Ureter (tissue), 1 donor: ENCODE data around the gene CHST11. TPM values are rescaled to one million over a fixed set of nuclear protein-coding genes. Genes with fewer than 3 reads are reported as not detected.

ENCODE experiments used
- DNase-seq: peaks from one replicate; pipeline ENCODE4 v3.0.0-alpha.2; 2020; ENCODE audit warnings: low spot score
- total RNA-seq: library from RNA; stranded (reverse); gene quantifications from one replicate; pipeline ENCODE4 v1.2.4, GENCODE V29; 2023
- donor health status: DM: yes; HTN: yes; CAD: no.

CHST11 gene
- total RNA-seq, 1 donor from 2014 or later = 10.8 TPM

DNA sequence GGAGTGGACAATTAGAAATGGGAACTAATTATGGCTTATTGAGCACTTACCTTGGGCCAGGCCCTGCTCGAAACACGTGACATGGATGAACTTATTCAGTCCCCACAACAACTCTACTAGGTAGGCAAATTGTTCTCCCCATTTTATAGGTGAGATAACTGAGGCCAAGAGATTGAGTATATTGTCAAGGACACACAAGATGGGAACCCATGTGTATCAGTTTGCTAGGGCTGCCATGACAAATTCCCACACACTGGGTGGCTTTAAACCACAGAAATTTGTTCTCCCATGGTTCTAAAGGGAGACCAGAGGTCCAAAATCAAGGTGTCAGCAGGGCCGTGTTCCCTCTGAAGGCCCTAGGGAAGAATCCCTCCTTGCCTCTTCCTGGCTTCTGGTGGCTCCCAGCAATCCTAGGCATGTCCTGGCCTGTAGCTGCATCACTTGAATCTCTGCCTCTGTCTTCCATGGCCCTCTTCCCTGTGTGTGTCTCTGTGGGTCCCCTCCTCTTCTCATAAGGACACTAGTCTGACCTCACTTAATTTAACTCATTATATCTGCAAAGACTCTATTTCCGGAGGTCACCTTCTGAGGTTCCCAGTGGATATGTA lies 128.8 kb downstream of the CHST11 start:
- no peak for DNase-seq

DNA sequence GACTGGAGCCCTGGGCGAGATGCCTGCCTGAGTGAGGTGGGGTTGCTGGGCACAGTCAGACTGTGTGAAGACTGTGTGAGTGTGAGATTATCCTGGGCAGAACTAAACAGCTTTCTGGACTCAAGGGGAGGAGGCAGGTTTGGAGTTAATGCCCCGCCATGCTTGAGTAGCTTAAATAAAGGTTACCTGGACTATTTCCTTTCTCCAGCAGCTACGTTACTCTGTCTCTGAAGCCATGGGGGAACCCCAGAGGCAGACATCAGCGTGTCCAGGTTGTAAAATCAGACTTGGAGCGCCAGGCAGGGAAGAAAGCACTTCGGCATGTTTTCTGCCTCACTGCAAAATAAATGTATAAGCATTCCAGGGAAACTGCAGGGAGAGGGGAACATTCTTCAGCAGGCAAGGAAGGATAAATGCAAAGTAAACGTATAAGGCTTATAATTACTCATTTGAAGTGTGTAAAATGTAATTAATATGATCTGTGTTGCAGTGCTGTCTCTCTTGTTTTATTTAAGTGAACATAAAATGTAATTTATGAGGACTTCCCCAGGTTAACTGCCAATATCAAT lies 129.7 kb downstream of the CHST11 start:
- DNase-seq = no peak

DNA sequence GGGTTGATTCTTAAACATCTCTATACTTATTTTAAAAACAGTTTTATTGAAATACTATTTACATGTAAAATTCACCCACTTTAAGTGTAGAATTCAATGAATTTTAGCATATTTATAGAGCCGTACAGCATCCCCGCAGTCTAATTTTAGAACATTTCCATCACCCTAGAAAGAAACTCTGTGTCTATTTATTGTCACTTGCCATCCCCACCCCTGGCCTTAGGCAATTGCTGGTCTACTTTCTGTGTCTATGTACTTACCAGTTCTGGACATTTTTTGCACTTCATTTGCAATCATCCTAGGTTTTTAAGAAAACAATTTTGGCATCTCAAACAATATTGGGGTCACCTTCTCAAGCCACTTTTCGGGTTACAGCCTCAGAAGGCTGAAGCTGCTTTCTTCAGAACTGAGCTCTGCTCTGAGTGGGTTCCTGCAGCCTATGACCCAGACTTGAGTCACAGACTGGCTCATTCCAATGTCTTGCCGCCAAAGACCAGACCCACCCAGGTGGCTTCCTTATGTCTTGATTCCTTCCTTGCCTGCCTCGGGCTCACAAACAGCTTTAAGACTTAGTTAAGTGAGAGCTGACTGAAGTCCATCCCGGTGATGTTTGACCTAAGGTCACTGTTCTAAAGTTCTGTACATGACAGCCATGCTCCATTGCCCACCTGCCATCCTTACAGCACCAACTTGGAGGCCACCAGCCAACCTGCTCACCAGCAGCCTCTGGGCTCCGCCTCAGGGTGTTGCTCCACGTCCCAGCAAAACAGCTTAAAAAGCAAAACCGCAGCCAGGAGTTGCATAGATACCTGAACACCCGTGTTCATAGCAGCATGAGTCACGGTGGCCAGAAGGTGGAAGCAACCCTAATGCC lies 131.5 kb downstream of the CHST11 start:
- no peak for DNase-seq

DNA sequence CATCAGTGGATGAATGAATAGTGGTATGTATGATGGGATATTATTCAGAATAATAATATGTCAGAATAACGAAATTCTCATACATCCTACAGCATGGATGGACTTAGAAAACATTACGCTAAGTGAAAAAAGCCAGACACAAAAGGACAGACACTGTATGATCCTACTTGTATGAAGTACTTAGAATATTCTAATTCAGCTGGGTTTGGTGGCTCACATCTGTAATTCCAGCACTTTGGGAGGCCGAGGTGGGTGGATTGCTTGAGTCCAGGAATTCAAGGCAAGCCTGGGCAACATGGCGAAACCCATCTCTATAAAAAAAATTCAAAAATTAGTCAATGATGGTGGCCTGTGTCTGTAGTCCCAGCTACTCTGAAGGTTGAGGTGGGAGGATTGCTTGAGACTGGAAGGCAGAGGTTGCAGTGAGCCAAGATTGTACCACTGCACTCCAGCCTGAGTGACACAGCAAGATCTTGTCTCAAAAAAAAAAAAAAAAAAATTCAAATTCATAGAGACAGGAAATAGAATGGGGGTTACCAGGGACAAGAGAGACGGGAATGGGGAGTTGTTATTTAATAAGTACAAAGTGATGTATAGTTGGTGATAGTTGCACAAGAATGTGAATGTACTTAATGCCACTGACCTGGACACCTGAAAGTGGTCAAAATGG lies 132.3 kb downstream of the CHST11 start:
- no peak for DNase-seq

DNA sequence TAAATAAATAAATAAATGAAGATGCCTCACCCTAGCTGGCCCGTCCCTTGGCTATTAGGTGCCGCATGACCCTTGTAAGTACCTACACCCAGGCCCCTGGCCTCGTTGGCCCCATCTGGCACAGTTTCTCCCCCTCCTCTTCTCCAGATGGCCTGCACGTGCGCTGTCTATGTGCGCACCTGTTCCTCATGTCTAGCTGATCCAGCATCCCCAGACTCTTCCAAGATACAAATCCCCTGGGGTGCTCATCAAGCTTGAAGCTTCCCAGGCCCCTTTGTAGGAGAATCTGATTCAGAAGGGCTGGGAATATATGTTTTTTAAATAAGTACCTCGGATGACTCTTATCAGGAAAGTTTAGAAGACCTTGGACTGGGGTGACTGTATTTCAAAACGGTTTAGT lies 133.3 kb downstream of the CHST11 start:
- no peak for DNase-seq

DNA sequence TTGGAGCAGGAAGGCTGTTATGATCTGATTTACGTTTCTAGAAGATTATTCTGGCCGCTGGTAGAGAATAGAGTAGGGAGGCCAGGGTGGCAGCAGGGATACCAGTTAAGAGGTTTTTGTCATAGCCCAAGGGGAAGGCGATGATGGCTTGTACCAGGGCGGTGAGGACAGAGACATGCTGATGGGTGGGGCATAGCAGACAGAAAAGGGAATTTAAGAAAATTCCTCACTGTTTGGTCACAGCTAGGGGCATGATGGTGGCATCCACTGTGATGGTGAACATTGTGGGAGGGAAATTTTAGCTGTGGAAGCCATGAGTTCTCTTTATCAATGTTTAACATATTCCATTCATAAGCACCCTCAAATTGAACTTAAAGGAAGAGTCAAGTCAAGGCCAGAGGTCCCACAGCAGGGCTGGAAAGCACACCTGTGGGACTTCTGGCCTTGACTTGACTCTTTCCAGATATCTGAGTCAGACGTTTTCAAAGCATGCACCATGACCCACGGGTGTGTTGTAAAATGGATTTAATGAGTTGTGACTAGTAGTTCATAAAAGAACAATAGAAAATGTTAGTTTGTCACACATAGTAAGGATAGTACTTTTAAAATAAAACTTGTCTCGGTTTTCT lies 134.6 kb downstream of the CHST11 start:
- DNase-seq = no peak

DNA sequence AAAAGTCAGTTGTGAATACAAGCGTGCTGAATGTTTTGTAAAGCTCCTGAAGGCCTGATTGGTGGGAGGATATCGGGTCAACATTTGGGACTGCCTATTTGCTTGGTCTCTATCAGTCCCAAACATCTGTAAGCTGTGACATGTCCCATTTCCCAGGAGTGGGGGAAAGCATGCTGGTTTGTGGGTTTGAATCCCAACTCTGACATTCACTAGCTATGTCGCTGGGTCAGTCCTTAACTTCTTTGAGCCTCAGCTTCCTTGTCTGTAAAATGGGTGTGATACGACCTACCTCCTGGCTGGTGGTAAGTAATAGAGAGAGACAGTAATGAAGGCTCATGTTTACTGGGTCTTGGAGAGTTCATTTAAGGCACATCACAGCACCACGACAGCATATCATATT lies 136.7 kb downstream of the CHST11 start:
- no peak for DNase-seq

DNA sequence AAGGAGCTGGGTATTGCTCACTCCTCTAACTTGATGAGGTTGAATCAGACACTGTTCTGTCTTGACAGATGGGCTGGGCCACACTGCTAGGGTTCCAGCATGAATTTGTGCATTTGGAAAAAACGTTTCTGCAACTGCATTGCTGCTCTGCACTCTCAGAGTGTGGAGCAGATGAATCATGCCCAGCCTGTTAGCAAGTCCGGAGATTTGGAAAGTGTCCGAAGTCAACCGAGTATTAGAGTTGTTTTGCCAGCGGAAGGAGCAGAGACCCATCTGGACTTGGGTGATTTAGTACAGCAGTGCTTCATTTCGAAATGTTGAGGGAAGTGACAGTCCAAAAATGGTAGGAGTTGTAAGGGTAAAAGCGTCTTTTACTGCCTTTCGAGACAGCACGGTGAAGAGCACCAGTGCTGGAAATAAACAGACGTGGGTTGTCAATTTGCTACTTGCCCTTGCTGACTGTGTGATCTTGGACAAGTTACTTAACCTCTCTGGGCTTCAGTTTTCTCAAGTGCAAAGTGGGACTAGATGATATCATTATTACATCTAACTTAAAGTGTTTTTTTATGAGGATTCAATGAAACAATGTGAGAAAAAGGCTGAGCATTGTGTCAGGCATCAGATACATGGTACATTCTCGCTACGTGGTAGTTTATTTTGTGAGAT lies 139.5 kb downstream of the CHST11 start:
- DNase-seq = no peak

DNA sequence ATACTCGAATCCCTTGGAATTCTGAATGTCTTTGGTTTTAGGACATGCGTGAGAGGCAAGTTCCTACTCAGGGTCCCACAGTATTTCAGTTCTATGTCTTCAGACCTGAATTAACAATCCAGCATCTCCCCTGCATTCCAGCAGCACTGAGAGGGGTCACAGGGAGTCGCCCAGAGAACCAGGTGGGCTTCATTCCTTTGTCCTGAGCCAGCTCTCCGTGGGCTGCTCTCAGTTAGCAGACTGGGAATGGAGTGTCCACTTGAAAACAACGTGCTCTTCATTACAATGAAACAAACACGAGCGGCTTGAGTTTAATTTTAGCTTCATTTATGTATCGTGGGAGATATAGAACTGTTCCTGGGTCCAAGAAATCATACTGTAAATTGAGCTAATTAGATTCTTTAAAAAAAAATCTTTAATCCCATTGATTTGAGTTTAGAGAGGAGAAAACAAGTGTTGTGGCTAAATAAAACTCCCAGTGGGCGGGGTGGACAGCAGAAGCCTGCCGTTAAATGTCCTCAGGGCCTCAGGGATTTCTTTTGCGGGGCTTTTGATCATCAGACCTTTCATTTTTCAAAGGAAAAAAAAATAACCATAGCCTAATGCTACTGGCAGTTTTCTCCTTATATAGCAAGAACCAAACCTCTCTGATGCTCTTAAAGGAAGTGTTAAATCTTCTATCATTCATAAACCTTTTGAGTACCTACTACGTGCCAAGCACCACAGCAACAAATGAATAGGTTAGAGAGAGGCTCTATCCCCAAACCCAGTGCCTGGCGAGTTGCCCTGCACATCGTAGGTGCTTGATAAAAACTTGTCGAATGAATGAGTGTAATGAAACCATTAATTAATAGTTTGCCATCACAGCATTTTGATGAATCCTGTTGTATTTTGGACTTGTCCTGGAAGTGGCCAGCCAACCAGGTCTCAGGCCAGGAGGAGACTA lies 140.4 kb downstream of the CHST11 start:
- no peak for DNase-seq

DNA sequence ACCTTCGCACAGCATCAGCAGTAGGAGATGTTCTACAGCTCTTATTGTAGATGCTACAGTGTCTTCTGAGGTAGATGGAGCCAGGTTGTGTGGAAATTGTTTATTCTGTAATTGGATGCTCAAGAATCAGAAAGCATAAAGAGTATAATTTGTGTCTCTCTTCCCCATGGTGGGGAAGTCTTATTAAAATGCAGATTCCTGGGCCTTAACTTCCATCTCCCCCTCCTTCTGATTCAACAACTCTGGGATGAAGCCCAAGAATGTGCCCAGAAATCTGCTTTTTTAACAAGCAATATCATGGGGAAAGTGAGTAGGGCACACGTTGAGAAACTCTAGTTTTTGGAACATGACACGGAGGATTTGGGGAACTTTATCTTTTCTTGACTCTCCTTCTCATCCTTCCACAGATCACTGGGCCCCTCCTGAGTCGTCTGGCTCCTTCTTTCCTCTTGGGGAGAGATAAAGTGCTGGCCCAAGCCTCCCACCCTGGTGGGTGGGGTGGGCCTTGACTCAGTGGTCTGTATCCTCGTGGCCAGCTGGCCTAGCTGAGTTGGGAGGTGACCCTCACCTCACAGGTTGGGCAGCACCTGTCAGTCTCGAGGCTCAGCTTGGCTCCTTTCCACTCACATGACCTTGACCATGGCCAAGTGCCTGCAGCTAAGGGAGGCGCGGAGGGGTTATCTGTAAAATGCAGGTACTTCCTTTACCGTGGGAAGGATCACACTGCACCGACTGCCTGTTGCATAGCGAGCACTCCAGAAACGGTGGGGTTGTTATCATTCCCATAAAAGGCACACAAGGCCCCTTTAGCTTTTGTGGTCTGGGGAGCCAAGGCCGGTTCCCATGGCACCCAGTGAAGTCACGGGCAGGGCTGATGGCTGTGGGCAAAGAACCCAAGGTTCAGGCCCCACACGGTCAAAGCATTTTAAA lies 141.9 kb downstream of the CHST11 start:
- DNase-seq = no peak

DNA sequence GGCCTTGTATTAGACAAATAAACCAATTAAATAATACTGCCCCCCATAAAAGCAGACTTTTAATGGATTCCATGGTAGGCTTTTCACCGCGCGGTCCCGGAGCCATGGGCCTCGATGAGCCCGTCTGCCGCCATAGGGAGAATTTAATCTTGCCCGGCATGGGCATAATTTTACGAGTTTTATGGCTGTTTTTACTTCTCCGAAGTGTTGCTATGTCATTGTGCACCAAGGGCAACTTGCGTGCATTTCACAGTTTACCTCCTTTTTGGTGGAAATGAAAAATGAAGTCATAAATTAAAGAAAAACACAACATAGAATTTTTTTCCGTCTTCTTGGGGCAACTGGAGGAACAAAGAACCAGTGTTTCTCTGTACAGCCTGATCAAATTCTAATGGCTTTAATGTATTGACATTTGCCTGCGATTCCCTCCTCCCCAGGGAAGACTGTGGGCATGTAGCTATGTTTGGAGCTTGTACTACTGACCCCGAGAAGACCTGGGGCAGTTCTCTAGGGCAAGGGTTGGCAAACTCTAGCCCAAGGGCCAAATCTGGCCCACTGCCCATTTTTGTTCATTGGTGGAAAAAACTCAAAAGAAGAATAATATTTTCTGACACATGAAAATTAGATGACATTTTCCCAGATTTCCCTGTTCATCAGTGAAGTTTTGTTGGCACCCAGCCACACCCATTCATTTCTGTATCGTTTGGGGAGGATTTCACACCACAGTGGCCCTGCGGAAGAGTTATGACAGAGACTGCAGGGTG lies 142.7 kb downstream of the CHST11 start:
- DNase-seq = no peak

DNA sequence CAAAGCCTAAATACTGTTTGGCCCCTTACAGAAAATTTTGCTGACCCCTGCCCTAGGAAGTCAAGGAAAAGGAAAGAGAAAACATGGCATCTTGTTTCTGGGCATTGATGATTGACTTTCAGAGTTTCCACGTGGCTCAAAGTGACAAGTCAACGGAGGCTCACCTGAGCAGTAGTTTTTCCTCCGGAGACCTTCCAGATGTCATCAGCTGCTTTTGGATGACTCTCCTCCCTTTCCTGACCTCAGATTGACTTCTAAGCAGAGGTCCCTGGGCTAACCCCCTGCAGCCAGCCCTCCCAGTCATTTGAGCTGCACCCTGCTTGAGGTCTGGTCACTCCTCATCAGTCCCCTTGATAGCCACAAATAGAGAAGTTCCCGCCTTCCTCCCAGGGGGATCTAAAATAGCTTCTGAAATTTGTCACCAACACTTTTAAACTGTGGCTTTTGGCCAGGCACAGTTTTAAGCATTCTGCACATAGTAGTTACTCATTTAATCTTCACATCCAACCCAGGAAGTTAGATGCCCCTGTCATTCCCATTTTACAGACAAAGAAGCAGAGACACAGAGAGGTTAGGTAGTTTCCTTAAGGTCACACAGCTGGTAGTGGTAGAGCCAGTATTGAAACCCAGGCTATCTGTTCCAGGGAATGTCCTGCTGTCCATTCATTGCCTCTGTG lies 143.4 kb downstream of the CHST11 start:
- DNase-seq = no peak

DNA sequence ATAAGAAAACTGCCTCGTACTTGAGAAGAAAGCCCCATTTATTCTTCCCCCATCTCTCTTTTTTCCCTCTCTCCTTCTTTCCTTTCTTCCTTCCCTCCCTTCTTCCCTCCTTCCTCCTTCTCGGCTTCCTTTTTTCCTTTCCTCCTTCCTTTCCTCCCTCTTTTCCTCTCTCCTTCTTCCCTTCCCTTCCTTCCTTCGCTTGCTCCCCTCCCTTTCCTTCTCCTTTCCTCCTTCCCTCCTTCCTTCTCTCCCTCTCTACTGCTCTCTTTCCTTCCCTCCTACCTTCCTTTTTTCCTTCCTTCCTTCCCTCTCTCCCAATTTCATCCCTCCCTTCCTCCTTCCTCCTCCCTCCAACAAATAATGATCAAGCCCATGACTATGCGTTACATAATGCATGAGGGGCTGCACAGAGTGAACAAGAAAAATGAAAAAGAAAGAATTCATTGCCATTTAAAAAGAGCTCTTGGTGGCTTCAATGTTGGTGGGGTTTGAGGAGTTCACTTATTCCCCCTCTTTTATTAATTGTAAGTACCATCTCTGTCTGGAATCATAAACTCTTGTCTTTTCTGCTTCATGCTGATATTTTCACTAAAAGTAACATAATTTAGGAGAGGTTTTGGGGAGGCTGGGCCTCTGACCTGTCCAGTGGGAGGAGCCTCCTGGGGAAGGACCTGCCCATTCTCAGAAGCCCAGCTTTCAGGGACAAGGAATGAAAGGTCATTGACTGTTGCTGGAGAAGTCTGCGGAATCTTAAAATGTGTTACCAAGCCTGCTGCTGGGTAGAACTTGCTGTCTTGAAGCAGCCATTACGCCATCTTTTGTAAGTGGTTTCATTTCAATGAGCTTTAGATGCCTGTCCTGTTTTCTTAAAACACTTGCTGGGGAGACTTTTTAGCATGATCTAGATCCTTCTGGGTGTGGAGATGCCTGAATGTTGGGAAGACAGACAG lies 144.3 kb downstream of the CHST11 start:
- no peak for DNase-seq

DNA sequence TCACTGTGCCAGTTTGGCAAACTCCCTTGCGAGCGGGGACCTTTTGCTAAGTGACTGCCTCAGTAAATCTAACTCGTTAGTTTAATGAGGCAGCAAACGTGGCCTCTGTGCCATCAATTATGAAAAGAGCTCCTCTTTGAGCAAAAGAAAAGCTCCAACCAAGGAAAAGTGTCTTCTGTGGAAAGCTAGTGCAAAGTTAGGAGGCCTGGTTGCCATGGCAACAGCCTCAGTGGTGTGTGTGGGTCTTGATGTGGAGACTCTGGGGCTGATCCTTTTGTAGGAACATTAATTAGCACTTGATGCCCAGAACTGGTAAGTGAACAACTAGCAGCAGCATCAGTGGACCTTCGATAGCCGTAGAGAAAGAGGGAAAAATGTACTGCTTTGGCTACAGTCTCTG lies 145.7 kb downstream of the CHST11 start:
- DNase-seq = no peak

DNA sequence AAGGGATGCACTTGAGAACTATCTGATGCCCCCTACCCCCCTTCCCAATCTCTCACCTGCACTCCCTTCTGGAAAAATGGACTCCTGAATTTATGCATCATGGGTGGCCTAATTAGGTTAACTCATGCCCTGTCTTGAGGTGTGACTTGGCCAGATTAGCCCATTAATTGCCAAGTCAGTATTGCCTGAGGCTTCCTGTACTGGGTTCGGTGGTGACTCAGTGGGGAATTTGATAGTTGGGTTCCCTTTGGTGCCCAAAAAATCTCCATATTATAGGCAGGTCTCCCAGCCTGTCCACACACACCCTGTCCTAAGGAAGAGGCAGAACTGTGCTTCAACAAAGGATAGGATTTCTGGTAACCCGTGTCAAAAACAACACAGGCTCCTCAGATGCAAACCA lies 146.1 kb downstream of the CHST11 start:
- no peak for DNase-seq

DNA sequence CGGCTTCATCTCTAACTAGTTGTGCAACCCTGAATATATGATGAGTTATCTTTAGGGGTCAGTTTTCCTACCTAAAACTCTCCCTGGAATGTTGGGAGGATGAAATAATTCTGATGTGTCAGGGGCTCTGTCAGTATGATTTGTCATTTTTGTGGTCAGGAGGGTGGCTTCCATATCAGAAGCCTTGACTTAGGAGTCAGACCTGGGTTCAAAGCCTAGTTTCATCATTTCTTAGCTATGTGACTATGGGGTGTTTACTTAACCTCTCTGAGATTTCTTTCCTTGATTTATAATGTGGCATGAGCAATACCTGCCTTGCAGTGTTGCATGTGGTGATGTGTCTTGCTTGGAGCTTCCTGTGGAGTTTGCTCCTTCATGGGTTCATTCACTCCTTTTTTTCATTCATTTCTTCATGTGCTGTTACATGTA lies 146.8 kb downstream of the CHST11 start:
- no peak for DNase-seq
